Common myeloid progenitor, CD34-positive (primary cell): Measurements from ENCODE around the gene CD300LD. TPM values are rescaled to one million over a fixed set of nuclear protein-coding genes. Genes with fewer than 3 reads are reported as not detected.
"Not testable (repeated sequence)": the region's sequence is repeated elsewhere in the genome, so short reads cannot be mapped to it uniquely, and the experiment has no call there.

Source experiments
- CTCF ChIA-PET: fragments of 350-600 bp; sonication (Branson Sonifier 250); formaldehyde crosslinking; loops from one replicate; lab custom pipeline; 2021; ENCODE audit warnings: antibody characterized with exemption; lab: Charles Lee
- POLR2A ChIA-PET: fragments of 350-600 bp; sonication (Branson Sonifier 250); formaldehyde crosslinking; loops from one replicate; lab custom pipeline; 2021; ENCODE audit warnings: antibody characterized with exemption; lab: Charles Lee
- DNase-seq, 3 donors: peaks; one replicate each; pipeline versions ENCODE4 v3.0.0 to v3.0.0-alpha.2; 2013
- H3K27ac ChIP-seq, 2 experiments: 1 replicate in 1 of 2; 2 replicates in 1 of 2; pipeline ENCODE4 v1.7.0; 2013; ENCODE audit warnings: inconsistent platforms in 2 of 2, low read length in 2 of 2, mild to moderate bottlenecking in 2 of 2, low read depth in 1 of 2, moderate library complexity in 1 of 2; ENCODE audit not compliant: severe bottlenecking in 2 of 2, insufficient read depth in 1 of 2, poor library complexity in 1 of 2
- H3K27me3 ChIP-seq, 5 experiments: replicated peaks in 2 of 5; 1 replicate in 3 of 5; 2 replicates in 2 of 5; pipeline versions ENCODE4 v1.6.1 to v1.7.0; 2013; ENCODE audit warnings: low read length in 4 of 5, mild to moderate bottlenecking in 2 of 5, moderate library complexity in 2 of 5, inconsistent platforms in 1 of 5; ENCODE audit not compliant: insufficient read depth in 5 of 5, control insufficient read depth in 4 of 5
- H3K36me3 ChIP-seq, 4 experiments: 1 replicate in 2 of 4; 2 replicates in 2 of 4; pipeline versions ENCODE4 v1.6.1 to v1.7.0; 2013; ENCODE audit warnings: low read length in 3 of 4, control low read depth in 1 of 4, mild to moderate bottlenecking in 1 of 4; ENCODE audit not compliant: control insufficient read depth in 4 of 4, insufficient read depth in 4 of 4
- H3K4me1 ChIP-seq, 4 experiments: 1 replicate in 3 of 4; 2 replicates in 1 of 4; pipeline versions ENCODE4 v1.6.1 to v1.7.1; 2013; ENCODE audit warnings: low read length in 3 of 4, mild to moderate bottlenecking in 3 of 4, control low read depth in 1 of 4, inconsistent platforms in 1 of 4, moderate library complexity in 1 of 4; ENCODE audit not compliant: control insufficient read depth in 4 of 4, insufficient read depth in 4 of 4; ENCODE audit errors: control extremely low read depth in 1 of 4
- H3K4me3 ChIP-seq, 7 experiments: 1 replicate in 4 of 7; 2 replicates in 3 of 7; pipeline versions ENCODE4 v1.5.1 to v1.7.0; 2013; ENCODE audit warnings: mild to moderate bottlenecking in 7 of 7, low read length in 6 of 7, moderate library complexity in 6 of 7, inconsistent platforms in 2 of 7, low read depth in 2 of 7, control low read depth in 1 of 7; ENCODE audit not compliant: insufficient read depth in 4 of 7, control insufficient read depth in 1 of 7; ENCODE audit errors: extremely low read depth in 1 of 7
- H3K9me3 ChIP-seq, 5 experiments: 1 replicate in 4 of 5; 2 replicates in 1 of 5; pipeline versions ENCODE4 v1.6.1 to v1.7.1; 2013; ENCODE audit warnings: low read length in 4 of 5, mild to moderate bottlenecking in 2 of 5, inconsistent platforms in 1 of 5, low read depth in 1 of 5, moderate library complexity in 1 of 5; ENCODE audit not compliant: control insufficient read depth in 4 of 5, insufficient read depth in 2 of 5; ENCODE audit errors: control extremely low read depth in 1 of 5
- WGBS: methylation state at CpG from one replicate; pipeline ENCODE4 v1.1.5; 2013; ENCODE audit not compliant: insufficient coverage; 5-methylcytosine and 5-hydroxymethylcytosine counted together
- polyA plus RNA-seq: library from polyadenylated mRNA; unstranded; fragments of 120-200 nt; gene quantifications from one replicate; pipeline ENCODE4 v1.2.1, GENCODE V29; 2013

CD300LD gene
- not detected for polyA plus RNA-seq

GRCh38 chr17:74592087-74592990 is at the start of gene CD300LD:
CD300LD (minus strand) TSS chr17:74592283; CDS start chr17:74592202, 81 bp downstream.
- H3K36me3 ChIP-seq, result no peaks in the 10 kb centered on the region
- H3K4me3 ChIP-seq, result no peak within 1 kb of the TSS
- ChIA-PET POLR2A (no interaction called here), CTCF (interaction anchor here (0.7 to 5.4 kb wide), 8 partner anchors 8 to 224 kb away, joined by 3 to 24 read pairs (median 4); partner anchors contain the start of gene CD300H)
- H3K4me1 ChIP-seq, result peaks cover 0 to 13% (median 8%) of the 10 kb centered on the region in 4 experiments
- no peaks in the 10 kb centered on the region for H3K9me3 ChIP-seq
- DNase-seq, result peak; percentile 50 to 88 (median 80)
- 95% methylated on average over 9 of the region's 14 CpGs for WGBS
- no peak within 1 kb of the TSS for H3K27ac ChIP-seq
- no peaks in the 10 kb centered on the region for H3K27me3 ChIP-seq

GRCh38 chr17:74641224-74641957 is 49.3 kb upstream of the CD300LD start:
- peak in 2 of 3 donors; percentile 74 to 75 for DNase-seq
- ChIA-PET CTCF (interaction anchor here (0.8 to 1.8 kb wide), 4 partner anchors 9 to 95 kb away, joined by 3 to 4 read pairs (median 3); no protein-coding TSS in a partner anchor), POLR2A (no interaction called here)
- Histone ChIP-seq H3K4me3 (no peak overlapping the region), H3K27ac (no peak overlapping the region), H3K9me3 (no peaks in the 10 kb centered on the region), H3K36me3 (no peaks in the 10 kb centered on the region), H3K27me3 (peaks cover 0 to 20% (median 7%) of the 10 kb centered on the region in 5 experiments), H3K4me1 (peaks cover 25 to 67% (median 46%) of the 10 kb centered on the region in 4 experiments)
- 70% methylated on average over 5 of the region's 6 CpGs for WGBS

GRCh38 chr17:74639704-74640151 is 47.6 kb upstream of the CD300LD start:
- Histone ChIP-seq H3K4me3 (peak overlapping the region in 3 of 7 experiments; percentile 1 to 34 (median 6)), H3K27me3 (peaks cover 0 to 31% (median 10%) of the 10 kb centered on the region in 5 experiments), H3K9me3 (no peaks in the 10 kb centered on the region), H3K36me3 (no peaks in the 10 kb centered on the region), H3K27ac (no peak overlapping the region), H3K4me1 (peaks cover 25 to 69% (median 46%) of the 10 kb centered on the region in 4 experiments)
- WGBS, result 0% methylated on average over 7 of the region's 10 CpGs
- peak; percentile 80 to 91 (median 90) for DNase-seq
- POLR2A ChIA-PET, result interaction anchor here (0.6 kb wide), 1 partner anchor 159 kb away, joined by 3 read pairs; no protein-coding TSS in a partner anchor
- CTCF ChIA-PET, result interaction anchor here (0.7 to 1.4 kb wide), 5 partner anchors 9 to 259 kb away, joined by 3 to 4 read pairs (median 3); no protein-coding TSS in a partner anchor

- Histone ChIP-seq H3K4me3 (no peak overlapping the region), H3K27ac (no peak overlapping the region)
Observed at GRCh38 chr17:74637926-74638325, 45.8 kb upstream of the CD300LD start.

GRCh38 chr17:74637265-74637664 is 45.2 kb upstream of the CD300LD start:
- DNase-seq, result peak in 2 of 3 donors; percentile 42 to 46
- CTCF ChIA-PET, result interaction anchor here (1.1 kb wide), 2 partner anchors 34 to 70 kb away, joined by 3 read pairs; partner anchors contain the start of gene CD300H
- WGBS, result 45% methylated on average over 7 of the region's 11 CpGs
- Histone ChIP-seq H3K36me3 (no peaks in the 10 kb centered on the region), H3K27me3 (peaks cover 0 to 32% (median 9%) of the 10 kb centered on the region in 5 experiments), H3K4me3 (no peak overlapping the region), H3K27ac (no peak overlapping the region), H3K9me3 (no peaks in the 10 kb centered on the region), H3K4me1 (peaks cover 25 to 66% (median 46%) of the 10 kb centered on the region in 4 experiments)
- POLR2A ChIA-PET, result no interaction called here

More at GRCh38 chr17:74637926-74638325, 45.8 kb upstream of the CD300LD start:
- DNase-seq, result peak in 1 of 3 donors; percentile 22
- H3K36me3 ChIP-seq, result no peaks in the 10 kb centered on the region
- no peaks in the 10 kb centered on the region for H3K9me3 ChIP-seq
- 50% methylated on average over 1 of the region's 2 CpGs for WGBS
- ChIA-PET POLR2A (no interaction called here), CTCF (interaction anchor here (1.1 kb wide), 2 partner anchors 35 to 71 kb away, joined by 3 read pairs; partner anchors contain the start of gene CD300H)
- peaks cover 25 to 68% (median 46%) of the 10 kb centered on the region in 4 experiments for H3K4me1 ChIP-seq
- H3K27me3 ChIP-seq, result peaks cover 0 to 32% (median 9%) of the 10 kb centered on the region in 5 experiments

GRCh38 chr17:74636541-74637085 is 44.5 kb upstream of the CD300LD start:
- H3K27me3 ChIP-seq, result peaks cover 0 to 32% (median 9%) of the 10 kb centered on the region in 5 experiments

More at GRCh38 chr17:74636541-74637085, 44.5 kb upstream of the CD300LD start:
- peaks cover 21 to 65% (median 45%) of the 10 kb centered on the region in 4 experiments for H3K4me1 ChIP-seq
- H3K9me3 ChIP-seq, POLR2A ChIA-PET, H3K27ac ChIP-seq, CTCF ChIA-PET, H3K36me3 ChIP-seq, DNase-seq, H3K4me3 ChIP-seq: not testable (repeated sequence)
- 89% methylated on average over 3 of the region's 10 CpGs for WGBS
